SW 1271 (cell line): ENCODE data around the gene CYP4B1.

ENCODE experiments used
- DNase-seq, 2 experiments: peaks; one replicate each; lab custom pipeline; 2025; lab: John Stamatoyannopoulos, UW

The CYP4B1 gene

DNA sequence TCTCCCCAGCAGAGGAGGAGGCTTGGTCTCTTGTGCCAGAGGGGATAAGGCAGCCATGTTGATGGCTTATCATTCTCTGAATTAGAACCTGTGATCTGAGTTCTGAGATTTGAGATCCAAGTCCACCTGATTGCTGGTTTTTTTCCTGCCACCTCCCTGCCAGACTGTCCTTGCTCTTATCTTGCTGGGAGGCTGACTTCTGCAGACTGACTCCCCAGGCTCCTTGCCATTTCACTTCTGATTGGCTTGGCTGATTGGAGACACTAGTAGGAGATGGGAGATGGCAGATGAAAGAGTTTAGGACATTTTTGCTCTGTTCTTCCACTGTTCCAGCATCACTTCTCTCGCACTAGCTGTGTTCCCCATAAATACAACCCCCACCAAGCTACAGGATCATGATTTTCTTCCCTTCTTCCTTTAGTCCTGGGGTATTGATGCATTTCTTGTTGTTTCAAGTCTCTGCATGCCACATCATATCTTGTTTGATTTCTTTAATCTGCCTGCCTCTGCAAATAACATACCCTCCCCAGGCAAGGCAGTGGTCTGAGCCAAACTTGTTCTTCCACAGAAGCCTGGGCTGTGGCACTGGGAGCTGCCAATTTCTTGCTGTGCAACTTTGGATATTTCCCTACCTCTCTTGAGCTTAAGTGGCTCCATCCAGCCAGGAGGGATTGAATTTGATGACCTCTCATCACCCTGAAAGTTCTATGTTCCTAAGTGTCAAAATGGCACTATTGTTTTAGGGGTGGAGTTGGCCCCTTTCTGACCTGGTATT is 963 bp upstream of the CYP4B1 start:
- DNase-seq = no peak

DNA sequence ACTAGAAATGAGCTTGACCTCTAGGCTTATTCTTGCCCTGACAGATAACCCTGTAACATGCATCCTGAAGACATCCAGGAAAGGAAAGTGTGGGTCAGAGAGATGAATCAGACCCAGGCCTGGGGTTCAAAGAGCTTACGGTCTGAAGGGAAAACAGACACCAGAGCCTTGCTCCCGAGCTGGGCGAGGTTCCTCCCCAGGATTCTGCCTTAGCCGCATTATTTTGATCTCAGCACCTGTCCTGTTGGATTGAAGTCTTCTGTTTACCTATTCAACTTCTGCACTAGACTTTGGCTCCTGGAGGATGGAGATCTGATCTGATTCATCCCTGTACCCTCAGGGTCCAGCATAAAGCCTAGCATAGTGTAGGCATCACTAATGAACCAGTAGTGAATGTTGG is 1.9 kb downstream of the CYP4B1 start:
- DNase-seq = no peak

DNA sequence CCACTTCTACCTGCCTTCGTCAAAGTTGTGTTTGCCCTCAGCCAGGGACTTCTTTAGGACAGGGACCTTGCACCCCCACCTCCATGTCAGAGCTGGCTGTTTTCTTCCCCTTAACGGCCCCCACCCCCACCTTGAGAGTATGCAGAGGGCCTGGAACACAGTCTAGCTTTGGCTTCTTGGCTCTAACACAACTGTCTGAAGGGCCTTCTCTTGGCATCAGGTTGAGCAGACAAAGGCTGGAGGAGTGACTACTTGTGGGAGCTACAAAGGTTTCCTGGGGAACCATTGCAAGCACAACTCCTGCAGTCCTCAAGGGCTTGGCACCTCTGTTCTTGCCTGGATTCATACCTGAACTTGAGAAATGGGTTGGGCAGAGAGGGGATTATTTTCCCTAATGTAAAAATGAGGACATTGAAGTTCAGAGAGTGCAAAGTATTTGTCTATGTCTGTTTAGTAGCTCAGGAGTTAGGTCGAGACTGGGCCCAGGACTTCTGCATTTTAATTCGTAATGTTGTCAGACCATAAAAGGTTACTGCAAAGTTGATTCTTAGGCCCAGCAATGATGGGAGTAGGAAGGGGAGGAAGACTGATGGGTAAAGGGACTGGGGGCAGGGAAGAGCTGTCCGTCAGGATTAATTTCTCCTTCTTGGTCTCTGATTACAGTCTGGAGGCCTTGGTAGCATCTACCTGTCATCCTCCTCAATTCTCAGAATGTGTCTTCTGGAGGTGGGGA is 2.6 kb downstream of the CYP4B1 start:
- DNase-seq = no peak

GRCh38 chr1:46802081-46802480 is 3.2 kb downstream of the CYP4B1 start:
- DNase-seq = no peak

- no peak for DNase-seq
Observed at GRCh38 chr1:46802901-46803574, 4.2 kb downstream of the CYP4B1 start.

GRCh38 chr1:46804027-46804889 is 5.4 kb downstream of the CYP4B1 start:
- DNase-seq = no peak

DNA sequence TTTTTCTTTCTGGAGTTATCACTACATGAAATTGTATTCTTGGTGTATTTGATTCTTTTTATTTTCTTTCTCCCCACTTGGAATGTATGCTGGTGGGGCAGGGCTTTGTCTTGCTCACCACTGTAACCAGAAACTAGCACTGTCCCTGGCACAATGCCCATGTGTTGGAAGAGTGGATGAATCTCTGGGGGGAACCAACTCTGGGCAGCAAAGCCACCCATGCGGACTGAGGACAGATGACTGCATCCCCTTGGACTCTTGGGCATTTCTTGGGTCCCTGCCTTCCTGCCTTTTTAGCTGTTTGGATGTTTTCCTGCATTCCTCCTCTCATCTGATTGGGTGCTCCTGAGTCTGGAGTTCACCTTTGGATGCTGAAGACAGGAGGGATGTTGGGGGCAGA is 6.1 kb downstream of the CYP4B1 start:
- DNase-seq = no peak

DNA sequence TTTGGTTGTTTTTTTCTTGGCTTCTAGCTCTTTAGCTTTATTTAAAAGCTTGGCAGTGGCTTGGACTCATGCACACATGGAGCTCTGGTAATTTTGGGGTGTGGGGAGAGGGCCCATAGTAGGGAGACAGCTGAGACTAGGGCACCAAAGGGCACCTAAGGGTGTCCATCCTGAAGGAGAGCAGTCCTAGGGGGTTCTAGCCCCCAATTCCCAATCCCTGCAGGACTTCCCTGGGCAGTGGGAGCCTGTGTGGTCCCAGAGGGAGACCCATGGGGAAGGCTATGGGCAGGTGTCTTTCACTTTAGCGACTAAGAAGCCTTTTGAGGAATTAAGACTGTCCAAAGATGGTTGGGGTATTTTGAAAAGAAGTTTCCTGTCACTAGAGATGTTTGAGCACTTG is 6.9 kb downstream of the CYP4B1 start:
- DNase-seq = no peak

DNA sequence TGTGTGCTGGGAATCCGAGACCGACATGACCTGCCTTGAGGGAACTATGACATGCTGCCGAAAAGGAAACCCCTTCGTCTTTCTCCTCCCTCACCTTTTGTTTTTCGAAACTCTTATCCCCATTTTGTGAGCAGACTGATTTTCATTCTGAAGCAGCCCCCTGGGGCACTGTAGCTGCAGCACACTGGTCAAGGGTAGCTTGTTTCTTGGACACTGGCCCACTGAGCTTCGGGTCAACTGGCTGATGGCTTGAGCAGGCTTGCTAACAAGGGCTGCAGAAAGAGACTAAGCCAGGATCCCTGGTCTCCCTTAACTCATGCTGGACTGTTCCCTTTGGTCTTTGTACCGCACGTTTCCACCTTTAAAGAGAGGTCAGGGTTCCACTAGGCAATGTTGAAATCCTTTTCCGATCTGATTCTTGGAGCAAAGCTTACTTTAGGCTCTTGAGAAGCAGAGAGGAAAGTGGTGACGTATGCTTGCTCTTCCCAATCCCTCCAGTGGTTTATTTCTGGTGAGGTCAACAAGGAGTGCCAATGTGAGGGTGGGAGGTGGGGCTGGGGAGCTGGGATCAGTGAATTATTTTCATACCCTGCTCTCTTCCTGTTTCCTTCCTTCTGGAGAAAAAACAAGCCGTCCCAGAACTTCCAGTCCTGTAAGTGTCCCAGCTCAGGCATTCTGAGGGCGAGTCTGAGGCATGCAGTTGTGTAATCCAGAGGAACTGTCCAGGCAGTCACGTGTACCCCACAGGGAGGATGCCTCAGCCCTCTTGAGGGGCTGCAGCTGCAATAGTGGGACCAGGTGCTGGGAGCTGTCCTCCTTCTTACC is 7.6 kb downstream of the CYP4B1 start:
- no peak for DNase-seq

DNA sequence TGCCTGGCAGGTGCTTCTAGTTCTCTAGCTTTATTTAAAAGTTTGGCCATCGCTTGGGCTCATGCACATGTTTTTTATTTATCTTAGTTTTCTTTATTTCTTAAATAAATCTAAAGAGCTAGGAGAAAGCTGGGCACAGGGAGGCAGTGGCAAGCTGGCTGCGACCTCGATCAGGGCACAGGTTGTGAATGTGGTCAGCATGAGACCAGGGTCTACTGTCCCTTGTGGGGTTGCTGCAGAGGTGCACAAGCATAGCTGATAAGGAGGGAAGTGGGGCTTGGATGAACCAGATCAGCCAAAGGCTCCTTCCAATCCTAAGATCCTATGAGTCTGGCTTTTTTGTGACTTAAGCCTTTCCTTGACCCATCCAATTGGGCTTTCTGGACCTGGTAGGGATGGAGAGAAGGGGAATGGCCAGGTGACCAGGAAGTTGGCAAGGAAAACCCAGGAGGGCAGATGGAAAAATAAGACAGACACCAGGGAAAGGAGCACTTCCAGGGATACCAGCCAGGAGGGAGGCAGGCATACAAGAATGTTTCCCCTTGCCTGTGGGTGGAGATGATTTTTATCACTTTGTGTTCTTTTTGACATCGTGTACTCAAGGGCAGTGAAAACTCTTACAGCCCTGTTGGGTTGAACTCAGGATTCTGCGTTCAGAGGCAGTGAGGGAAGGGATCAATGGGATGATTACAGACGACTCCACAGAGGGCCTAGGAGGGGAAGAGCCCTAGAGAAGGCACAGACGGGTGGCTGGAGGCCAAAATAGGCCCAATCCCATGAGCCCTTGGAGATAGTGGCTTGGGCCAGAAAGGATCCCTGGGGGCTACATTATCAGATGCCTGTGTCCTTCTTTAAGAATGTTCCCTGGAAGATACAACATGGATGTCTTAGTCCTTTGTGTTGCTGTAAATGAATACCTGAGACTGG is 8.5 kb downstream of the CYP4B1 start:
- no peak for DNase-seq

DNA sequence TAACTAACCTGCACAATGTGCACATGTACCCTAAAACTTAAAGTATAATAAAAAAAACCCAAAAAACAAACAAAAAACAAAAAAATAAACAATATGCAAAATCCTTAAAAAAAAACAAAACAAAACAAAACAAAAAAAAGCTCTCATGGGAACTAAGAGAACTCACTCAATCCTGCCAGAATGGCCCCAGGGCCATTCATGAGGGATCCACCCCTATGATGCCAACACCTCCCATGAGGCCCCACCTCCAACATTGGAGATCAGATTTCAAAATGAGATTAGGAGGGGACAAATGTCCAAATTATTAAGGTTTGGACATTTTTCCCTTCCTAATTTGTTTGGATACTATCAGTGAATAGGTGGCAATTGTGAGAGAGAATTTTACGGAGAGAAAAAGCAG is 10.2 kb downstream of the CYP4B1 start:
- no peak for DNase-seq

DNA sequence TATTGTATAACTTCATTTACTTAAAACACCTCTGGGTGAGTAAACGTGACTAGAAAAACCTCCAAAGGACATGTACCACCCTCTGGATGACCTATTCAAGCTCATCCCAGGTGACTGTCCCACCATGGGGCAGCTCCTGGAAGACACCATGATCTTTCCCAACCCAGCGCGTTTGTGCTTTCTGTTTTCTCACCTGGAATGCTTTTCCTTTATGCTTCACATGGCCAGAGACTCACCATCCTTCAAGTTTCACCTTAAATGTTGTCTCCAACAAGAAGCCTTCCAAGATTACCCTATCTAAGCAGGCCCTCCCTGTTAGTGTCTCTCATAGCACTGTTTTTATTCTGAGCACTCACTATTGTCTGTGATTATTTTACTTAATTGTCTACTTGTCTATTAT is 11.1 kb downstream of the CYP4B1 start:
- no peak for DNase-seq

DNA sequence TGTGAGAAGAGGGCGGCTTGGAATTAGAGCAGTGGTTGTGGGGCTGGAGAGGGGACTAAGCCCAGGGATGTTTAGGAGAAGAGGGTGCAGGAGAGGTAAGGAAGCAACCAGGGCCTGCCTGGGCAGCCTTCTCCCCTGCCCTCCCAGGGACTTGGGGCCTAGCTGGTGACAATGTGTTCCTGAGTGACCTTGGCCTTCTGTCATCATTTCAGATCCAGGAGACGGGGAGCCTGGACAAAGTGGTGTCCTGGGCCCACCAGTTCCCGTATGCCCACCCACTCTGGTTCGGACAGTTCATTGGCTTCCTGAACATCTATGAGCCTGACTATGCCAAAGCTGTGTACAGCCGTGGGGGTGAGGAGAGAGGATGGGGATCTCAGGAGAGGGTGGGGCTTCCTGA is 11.8 kb downstream of the CYP4B1 start:
- no peak for DNase-seq

GRCh38 chr1:46811053-46811452 is 12.2 kb downstream of the CYP4B1 start:
- DNase-seq = no peak

DNA sequence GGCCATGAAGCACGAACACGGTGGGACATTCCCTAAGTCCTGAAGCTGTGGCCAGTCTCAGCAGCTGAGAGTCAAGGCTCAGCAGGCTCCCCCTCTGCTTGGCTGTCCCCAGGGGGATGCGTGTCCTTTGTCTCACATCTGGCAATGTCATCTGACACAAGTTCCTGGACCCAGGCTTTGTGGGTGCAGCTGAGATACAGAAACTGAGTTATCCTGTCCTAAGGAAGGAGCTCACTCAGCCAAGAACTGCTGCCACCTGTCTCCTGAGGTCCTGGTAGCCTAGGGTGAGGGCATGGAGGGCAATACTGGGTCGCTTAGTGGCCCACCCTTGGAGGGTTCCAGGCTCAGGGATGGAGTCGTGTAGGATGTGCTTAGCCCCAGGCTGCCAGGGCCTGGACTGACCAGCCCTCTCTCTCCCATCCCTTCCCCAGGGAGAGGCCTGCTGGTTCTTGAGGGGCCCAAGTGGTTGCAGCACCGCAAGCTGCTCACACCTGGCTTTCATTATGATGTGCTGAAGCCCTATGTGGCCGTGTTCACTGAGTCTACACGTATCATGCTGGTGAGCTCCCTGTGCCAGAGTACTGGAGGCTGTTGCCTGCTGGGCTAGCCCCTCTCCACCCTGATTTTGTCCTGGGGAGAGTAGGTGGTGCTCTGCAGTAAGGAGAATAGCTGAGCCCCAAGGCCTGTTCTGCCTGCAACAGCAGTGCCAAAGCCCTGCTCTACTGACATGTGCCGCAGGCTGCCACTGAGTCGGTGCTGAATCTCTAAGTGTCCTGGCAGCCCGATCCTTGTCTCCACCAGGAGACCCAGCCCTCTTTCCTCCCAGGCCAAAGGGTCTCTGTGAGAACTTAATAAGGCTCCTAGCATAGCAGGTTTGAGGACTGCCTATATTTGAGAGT is 13.5 kb downstream of the CYP4B1 start:
- DNase-seq = no peak

DNA sequence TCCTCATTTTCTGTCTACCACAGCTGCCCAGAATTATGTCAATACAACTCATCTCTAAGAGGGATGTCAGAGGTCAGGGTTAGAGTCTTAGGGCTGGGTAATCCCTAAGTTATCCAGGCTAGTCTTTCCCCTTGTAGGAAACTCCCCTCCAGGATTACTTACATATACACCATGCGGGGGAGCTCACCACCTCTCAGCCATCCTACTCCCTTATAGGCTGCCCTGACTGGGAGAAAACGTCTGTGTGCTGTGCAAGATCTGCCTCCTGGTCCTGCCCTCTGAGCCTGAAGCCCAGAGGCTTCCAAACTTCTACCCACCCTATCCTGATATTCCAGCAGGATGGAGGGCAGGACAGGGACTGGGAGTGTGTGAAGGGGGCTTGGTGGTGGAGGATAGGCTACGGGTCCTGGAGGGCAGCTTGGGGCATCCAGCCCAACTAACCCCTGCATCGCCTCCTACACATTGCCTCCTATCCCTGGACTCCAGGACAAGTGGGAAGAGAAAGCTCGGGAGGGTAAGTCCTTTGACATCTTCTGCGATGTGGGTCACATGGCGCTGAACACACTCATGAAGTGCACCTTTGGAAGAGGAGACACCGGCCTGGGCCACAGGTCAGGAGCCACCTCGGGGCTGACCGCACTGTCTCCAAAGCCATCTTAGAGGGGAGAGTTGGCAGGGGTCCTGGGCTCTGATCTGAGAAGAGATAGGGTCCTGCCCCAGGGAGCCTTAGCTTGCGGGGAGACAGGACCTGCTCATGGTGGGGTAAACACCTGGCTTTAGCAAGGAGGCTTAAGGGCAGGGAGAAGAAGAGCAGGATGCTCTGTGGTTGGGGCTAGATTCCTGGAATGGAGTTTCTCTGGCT is 14.4 kb downstream of the CYP4B1 start:
- DNase-seq = no peak

DNA sequence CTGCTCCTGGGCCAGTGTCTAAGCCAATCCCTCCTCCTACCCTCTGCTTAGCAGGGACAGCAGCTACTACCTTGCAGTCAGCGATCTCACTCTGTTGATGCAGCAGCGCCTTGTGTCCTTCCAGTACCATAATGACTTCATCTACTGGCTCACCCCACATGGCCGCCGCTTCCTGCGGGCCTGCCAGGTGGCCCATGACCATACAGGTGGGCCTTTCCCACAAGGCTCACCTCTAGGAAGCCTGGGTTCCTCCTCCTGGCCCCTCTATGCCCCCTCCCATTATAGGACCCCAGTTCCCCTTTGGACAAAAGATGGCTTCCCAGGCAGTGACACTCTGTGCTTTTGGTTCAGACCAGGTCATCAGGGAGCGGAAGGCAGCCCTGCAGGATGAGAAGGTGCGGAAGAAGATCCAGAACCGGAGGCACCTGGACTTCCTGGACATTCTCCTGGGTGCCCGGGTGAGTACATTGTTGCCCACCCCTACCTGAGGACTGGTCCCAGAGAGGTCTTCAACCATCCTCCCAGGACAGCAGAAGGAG is 15.1 kb downstream of the CYP4B1 start:
- DNase-seq = no peak

DNA sequence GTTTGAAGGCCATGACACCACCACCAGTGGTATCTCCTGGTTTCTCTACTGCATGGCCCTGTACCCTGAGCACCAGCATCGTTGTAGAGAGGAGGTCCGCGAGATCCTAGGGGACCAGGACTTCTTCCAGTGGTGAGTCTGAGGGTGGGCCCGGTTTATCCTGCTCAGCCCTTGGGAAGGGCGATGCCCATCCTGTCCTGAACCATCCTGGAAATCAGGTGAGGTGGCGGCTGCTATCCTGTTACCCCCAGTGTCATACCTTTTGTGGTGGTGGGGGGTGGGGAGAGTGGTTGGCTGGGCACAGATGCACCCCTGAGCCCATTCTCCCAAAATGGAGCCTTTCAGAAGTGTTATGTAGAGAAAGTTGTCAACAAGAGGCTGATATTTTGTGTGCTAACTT is 16.3 kb downstream of the CYP4B1 start:
- no peak for DNase-seq
